BLaER1 (cell line): ENCODE measurements around the gene FSTL1.

Source experiments
- H3K27ac ChIP-seq: shearing (Covaris generic); formaldehyde crosslinking; 2 replicates; pipeline ENCODE4 v1.8.1; 2022
- H3K27me3 ChIP-seq: shearing (Covaris generic); formaldehyde crosslinking; 2 replicates; pipeline ENCODE4 v1.8.1; 2022
- H3K36me3 ChIP-seq: shearing (Covaris generic); formaldehyde crosslinking; 2 replicates; pipeline ENCODE4 v1.8.1; 2022
- H3K4me1 ChIP-seq: shearing (Covaris generic); formaldehyde crosslinking; 2 replicates; pipeline ENCODE4 v1.8.1; 2022
- H3K4me2 ChIP-seq: shearing (Covaris generic); formaldehyde crosslinking; 2 replicates; pipeline ENCODE4 v1.8.1; 2022
- H3K4me3 ChIP-seq: shearing (Covaris generic); formaldehyde crosslinking; 2 replicates; pipeline ENCODE4 v1.8.1; 2022
- H3K9ac ChIP-seq: shearing (Covaris generic); formaldehyde crosslinking; 2 replicates; pipeline ENCODE4 v1.8.1; 2022
- H3K9me3 ChIP-seq: shearing (Covaris generic); formaldehyde crosslinking; 2 replicates; pipeline ENCODE4 v1.8.1; 2022
- H4K20me1 ChIP-seq: shearing (Covaris generic); formaldehyde crosslinking; 2 replicates; pipeline ENCODE4 v1.8.1; 2022
- Cebpa-rat ChIP-seq: shearing (Covaris generic); IDR thresholded peaks from 2 replicates; pipeline ENCODE4 v1.8.1; 2022

FSTL1 gene

DNA sequence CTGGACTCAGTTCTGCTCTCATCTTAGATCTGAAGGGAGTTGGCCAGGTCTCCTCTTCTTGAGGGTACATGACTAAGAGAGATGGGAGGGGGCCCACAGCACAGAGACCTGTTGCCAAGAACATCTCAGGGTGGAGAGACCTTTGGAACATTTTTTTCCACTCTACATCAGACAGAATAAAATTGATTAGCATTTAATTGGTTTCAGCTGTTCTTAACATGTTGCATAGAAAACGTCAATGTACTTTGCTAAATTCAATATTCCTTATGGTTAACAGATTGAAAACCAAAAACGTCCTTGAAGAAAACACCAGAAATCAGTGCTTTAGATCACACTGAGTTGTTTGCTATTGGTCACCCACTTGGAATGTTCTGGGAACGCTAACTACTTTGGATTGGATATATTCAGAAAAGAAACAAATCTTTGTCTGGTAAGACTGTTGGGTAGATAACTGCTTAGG is 36.4 kb upstream of the FSTL1 start:
- Histone ChIP-seq H3K4me1 (no peaks in the 10 kb centered on the region), H3K4me3 (no peak overlapping the region), H3K27me3 (no peaks in the 10 kb centered on the region), H4K20me1 (no peaks in the 10 kb centered on the region), H3K27ac (no peak overlapping the region), H3K36me3 (no peaks in the 10 kb centered on the region), H3K9ac (no peak overlapping the region), H3K4me2 (no peak overlapping the region), H3K9me3 (peaks cover 17% of the 10 kb centered on the region; the same call in 1 of the 2 replicates)
- no peak for TF ChIP-seq Cebpa-rat

GRCh38 chr3:120481081-120481480 is 30.3 kb upstream of the FSTL1 start:
- no peak for TF ChIP-seq Cebpa-rat
- Histone ChIP-seq H3K4me3 (no peak overlapping the region), H3K9me3 (no peaks in the 10 kb centered on the region), H3K27ac (no peak overlapping the region), H4K20me1 (no peaks in the 10 kb centered on the region), H3K4me1 (no peaks in the 10 kb centered on the region), H3K36me3 (no peaks in the 10 kb centered on the region), H3K27me3 (no peaks in the 10 kb centered on the region), H3K4me2 (no peak overlapping the region), H3K9ac (no peak overlapping the region)

DNA sequence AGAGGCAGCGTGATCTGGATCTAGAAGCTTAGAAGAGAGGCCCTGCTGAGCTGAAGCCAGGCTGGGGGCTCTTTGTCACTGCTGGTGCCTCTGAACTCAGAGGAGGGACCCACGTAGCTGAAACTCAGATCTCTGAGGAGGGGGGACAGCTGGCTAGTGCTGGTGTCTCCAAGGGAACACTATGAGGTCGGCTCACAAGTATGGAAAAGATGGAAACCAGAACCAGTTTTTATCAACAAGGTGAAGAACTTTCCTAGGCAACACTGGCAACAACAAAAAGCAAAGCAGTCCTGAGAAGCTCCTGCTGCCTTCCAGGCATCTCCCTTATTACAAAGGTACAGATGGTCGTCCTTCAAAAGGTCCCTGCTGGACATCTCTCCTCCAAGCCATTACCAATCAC is 27.0 kb upstream of the FSTL1 start:
- H3K36me3 ChIP-seq, result no peaks in the 10 kb centered on the region
- no peak overlapping the region for H3K4me2 ChIP-seq
- no peaks in the 10 kb centered on the region for H4K20me1 ChIP-seq
- no peaks in the 10 kb centered on the region for H3K4me1 ChIP-seq
- H3K27me3 ChIP-seq, result no peaks in the 10 kb centered on the region
- no peak overlapping the region for H3K27ac ChIP-seq
- no peaks in the 10 kb centered on the region for H3K9me3 ChIP-seq
- H3K4me3 ChIP-seq, result no peak overlapping the region
- H3K9ac ChIP-seq, result no peak overlapping the region
- TF ChIP-seq Cebpa-rat, result no peak

DNA sequence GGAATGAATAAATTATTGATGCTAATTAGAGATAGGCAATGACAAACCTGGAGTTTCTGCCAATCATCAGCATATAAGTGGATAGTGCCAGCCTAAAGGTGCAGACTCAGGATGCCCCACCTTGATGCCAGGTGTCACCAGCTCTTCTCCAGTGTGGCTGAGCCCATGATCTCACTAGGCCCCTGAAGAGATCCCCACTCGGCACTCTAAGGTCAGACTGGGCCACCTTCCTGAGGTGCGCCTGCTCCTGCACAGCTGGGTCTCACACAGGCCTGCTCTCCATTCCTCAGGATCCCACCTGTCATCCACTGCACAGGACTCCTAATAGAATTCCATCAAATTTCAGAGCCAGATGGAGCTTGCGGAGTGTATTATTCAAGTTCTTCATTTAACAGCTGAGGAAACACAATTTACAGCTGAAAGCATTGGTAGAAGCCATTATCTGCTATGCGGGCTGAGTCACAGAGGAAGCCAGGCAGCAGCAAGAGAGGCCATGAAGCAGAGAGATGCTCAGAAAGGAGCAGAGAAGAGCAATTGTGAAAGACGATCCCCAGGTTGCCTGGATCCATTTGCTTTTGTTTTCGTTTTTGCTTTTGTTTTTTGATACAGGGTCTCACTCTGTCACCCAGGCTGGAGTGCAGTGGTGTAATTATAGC is 25.1 kb upstream of the FSTL1 start:
- Histone ChIP-seq H3K4me2 (no peak overlapping the region), H3K4me3 (no peak overlapping the region), H4K20me1 (no peaks in the 10 kb centered on the region), H3K36me3 (no peaks in the 10 kb centered on the region), H3K27ac (no peak overlapping the region), H3K9me3 (no peaks in the 10 kb centered on the region), H3K4me1 (no peaks in the 10 kb centered on the region), H3K27me3 (no peaks in the 10 kb centered on the region), H3K9ac (no peak overlapping the region)
- TF ChIP-seq Cebpa-rat, result no peak

GRCh38 chr3:120473896-120474675 is 23.3 kb upstream of the FSTL1 start:
- Histone ChIP-seq H3K4me3 (no peak overlapping the region), H3K36me3 (no peaks in the 10 kb centered on the region), H3K9me3 (no peaks in the 10 kb centered on the region), H3K27ac (no peak overlapping the region), H3K4me2 (no peak overlapping the region), H3K27me3 (no peaks in the 10 kb centered on the region), H4K20me1 (no peaks in the 10 kb centered on the region), H3K4me1 (no peaks in the 10 kb centered on the region), H3K9ac (no peak overlapping the region)
- no peak for TF ChIP-seq Cebpa-rat

- no peaks in the 10 kb centered on the region for H3K36me3 ChIP-seq
- no peaks in the 10 kb centered on the region for H3K4me1 ChIP-seq
- no peak for TF ChIP-seq Cebpa-rat
These were observed 22.6 kb upstream of the FSTL1 start for GRCh38 chr3:120473389-120473788.

DNA sequence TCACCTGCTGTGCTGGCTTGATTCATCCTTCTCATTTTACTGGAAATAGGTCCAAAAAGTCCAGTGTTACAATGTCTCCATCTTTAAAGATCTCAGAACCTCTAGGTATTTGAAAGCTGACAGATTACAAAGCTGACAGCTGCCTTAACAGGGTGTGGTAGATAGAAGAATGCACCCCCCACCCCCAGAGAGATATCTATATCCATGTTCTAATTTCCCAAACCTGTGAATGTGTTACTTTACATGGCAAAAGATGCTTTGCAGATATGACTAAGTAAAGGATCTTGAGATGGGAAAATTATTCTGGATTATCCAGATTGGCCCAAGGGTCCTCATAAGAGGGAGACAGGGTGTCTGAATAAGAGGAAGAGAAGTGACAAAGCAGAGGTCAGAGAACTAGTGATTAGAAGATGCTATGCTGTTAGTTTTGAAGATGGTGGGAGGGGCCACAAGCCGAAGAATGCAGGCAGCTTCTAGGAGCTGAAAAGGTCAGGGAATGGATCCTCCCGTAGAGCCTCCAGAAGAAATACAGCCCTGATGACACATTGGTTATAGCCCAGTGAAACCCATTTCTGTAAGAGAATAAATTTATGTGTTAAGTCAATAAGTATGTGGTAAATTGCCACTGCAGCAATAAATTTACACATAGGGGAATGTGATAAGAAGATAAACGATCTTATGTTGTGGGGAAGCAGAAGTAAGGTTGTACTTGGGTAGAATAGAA is 21.5 kb upstream of the FSTL1 start:
- Histone ChIP-seq H3K4me1 (no peaks in the 10 kb centered on the region), H3K4me2 (no peak overlapping the region)

More at GRCh38 chr3:120473389-120473788, 22.6 kb upstream of the FSTL1 start:
- Histone ChIP-seq H3K9ac (no peak overlapping the region), H3K27ac (no peak overlapping the region), H3K4me2 (no peak overlapping the region), H3K27me3 (no peaks in the 10 kb centered on the region), H3K4me3 (no peak overlapping the region), H4K20me1 (no peaks in the 10 kb centered on the region), H3K9me3 (no peaks in the 10 kb centered on the region)

GRCh38 chr3:120471643-120472042 is 20.9 kb upstream of the FSTL1 start:
- Histone ChIP-seq H3K27ac (no peak overlapping the region), H4K20me1 (no peaks in the 10 kb centered on the region), H3K9me3 (no peaks in the 10 kb centered on the region), H3K4me1 (no peaks in the 10 kb centered on the region), H3K36me3 (no peaks in the 10 kb centered on the region), H3K27me3 (no peaks in the 10 kb centered on the region), H3K4me3 (no peak overlapping the region), H3K9ac (no peak overlapping the region), H3K4me2 (no peak overlapping the region)
- no peak for TF ChIP-seq Cebpa-rat

More for the DNA sequence above, 21.5 kb upstream of the FSTL1 start:
- H3K36me3 ChIP-seq, result no peaks in the 10 kb centered on the region
- no peaks in the 10 kb centered on the region for H4K20me1 ChIP-seq
- TF ChIP-seq Cebpa-rat, result no peak
- H3K9ac ChIP-seq, result no peak overlapping the region
- no peaks in the 10 kb centered on the region for H3K9me3 ChIP-seq
- H3K27me3 ChIP-seq, result no peaks in the 10 kb centered on the region
- no peak overlapping the region for H3K27ac ChIP-seq
- no peak overlapping the region for H3K4me3 ChIP-seq

DNA sequence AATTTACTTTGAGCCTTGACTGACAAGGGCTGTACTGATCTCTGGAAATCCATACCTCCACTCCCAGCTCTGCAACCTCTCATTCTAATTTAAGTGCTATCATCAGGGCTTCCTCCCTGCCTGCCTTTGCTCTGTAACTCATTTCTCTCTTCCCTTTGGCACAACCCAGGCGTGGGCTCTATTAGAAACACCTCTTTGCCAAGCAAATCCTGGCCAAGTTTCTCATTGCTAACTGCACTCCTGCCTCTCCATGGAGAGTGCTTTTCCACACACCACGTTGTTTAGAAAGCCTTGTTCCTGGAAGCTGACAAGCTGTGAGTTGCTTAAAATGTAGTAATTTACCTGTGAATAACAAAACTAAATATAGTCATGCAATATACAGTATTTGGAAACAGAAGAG is 20.1 kb upstream of the FSTL1 start:
- Histone ChIP-seq H3K4me2 (no peak overlapping the region), H3K27me3 (no peaks in the 10 kb centered on the region), H3K4me1 (no peaks in the 10 kb centered on the region), H4K20me1 (no peaks in the 10 kb centered on the region), H3K36me3 (no peaks in the 10 kb centered on the region), H3K9ac (no peak overlapping the region), H3K4me3 (no peak overlapping the region), H3K27ac (no peak overlapping the region), H3K9me3 (no peaks in the 10 kb centered on the region)
- no peak for TF ChIP-seq Cebpa-rat

- H3K4me2 ChIP-seq, result no peak overlapping the region
- H3K27me3 ChIP-seq, result no peaks in the 10 kb centered on the region
- H3K9me3 ChIP-seq, result no peaks in the 10 kb centered on the region
- H3K36me3 ChIP-seq, result no peaks in the 10 kb centered on the region
- no peaks in the 10 kb centered on the region for H4K20me1 ChIP-seq
- H3K4me3 ChIP-seq, result no peak overlapping the region
- H3K4me1 ChIP-seq, result no peaks in the 10 kb centered on the region
- no peak for TF ChIP-seq Cebpa-rat
- no peak overlapping the region for H3K9ac ChIP-seq
- H3K27ac ChIP-seq, result no peak overlapping the region
These were observed 19.1 kb upstream of the FSTL1 start for GRCh38 chr3:120469882-120470301.
